ENCODE data around the gene EZH2. TPM values are rescaled to one million over a fixed set of nuclear protein-coding genes. Genes with fewer than 3 reads are reported as not detected.

The EZH2 gene
- total RNA-seq, 1 experiment from 2014 or later = 46.5 TPM

DNA sequence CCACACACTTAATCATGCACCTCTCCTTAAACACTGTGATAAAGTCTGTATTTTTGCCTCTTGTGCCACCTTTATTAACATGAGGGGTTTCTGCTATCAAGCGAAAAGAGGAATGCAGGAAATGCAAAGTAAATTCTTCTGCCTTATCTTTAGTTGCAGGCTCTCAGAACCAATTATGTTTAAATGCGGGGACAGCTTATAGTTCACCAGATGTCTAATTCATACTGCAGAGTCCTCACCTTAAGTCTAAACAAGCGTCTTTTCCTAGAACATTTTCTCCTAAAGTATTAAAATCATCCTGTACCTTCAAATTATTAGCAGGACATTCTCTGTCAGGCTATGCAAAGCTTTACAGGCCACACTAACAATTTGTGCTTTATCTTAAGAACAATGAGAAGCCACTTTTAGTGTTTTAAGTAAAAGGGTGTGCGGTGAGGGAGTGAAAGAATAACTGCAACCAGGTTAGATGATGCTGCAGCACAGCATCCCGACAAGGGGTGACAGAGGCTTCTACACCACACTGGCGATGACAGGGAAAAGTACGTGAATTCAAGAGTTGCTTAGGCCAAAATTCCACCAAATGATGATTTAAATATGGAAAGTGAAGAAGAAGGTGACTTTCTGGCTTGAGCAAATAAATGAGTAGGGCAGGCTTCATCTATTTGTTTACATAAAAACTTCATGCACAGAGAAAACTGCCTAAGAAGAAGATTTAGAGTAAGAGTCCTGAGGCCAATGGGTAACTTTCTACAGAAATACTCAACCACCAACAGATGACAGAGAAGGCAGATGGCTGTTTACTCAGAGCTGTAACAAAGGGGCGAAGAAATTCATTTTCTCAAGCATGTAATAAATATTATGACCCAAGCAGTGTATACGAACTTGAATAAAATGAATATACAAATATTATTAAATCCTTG is 36.0 kb downstream of the EZH2 start:
- Mint-ChIP-seq H3K4me1 (ENCODE audit: low read depth, unreplicated experiment) (peaks cover 27% of the 10 kb centered on the region), H3K4me3 (ENCODE audit: low read depth, unreplicated experiment) (no peak overlapping the region), H3K27me3 (ENCODE audit: unreplicated experiment) (no peaks in the 10 kb centered on the region), H3K9me3 (ENCODE audit: low read depth, unreplicated experiment) (no peaks in the 10 kb centered on the region), H3K36me3 (ENCODE audit: insufficient read depth, unreplicated experiment) (no peaks in the 10 kb centered on the region), H3K27ac (ENCODE audit: unreplicated experiment) (no peak overlapping the region)
- BruUV-seq (replicated peaks) = no TSS peak
- DNase-seq = no peak
- TF ChIP-seq, protein P1, sequence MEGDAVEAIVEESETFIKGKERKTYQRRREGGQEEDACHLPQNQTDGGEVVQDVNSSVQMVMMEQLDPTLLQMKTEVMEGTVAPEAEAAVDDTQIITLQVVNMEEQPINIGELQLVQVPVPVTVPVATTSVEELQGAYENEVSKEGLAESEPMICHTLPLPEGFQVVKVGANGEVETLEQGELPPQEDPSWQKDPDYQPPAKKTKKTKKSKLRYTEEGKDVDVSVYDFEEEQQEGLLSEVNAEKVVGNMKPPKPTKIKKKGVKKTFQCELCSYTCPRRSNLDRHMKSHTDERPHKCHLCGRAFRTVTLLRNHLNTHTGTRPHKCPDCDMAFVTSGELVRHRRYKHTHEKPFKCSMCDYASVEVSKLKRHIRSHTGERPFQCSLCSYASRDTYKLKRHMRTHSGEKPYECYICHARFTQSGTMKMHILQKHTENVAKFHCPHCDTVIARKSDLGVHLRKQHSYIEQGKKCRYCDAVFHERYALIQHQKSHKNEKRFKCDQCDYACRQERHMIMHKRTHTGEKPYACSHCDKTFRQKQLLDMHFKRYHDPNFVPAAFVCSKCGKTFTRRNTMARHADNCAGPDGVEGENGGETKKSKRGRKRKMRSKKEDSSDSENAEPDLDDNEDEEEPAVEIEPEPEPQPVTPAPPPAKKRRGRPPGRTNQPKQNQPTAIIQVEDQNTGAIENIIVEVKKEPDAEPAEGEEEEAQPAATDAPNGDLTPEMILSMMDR (IDR thresholded peaks at IDR 0.05; ENCODE audit: unreplicated experiment) = no peak
- intact Hi-C loops (cut with micrococcal nuclease; ENCODE audit: unreplicated experiment) = no loop called here
- CTCF ChIA-PET = no interaction called here

DNA sequence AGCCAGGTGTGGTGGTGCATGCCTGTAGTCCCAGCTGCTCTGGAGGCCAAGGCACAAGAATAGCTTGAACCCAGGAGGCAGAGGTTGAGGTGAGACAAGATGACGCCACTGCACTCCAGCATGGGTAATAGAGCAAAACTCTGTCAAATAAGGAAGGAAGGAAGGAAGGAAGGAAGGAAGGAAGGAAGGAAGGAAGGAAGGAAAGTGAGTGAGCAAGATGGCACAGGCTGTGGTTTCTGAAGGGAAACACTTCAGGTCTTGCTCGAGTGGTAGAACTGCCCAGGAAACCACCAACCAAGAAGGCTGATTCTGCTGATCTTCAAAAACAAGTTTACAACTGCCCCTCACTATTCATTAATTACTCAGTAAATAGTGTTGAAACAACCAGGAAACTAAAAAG is 45.2 kb downstream of the EZH2 start:
- Mint-ChIP-seq H3K4me3 (ENCODE audit: low read depth, unreplicated experiment) (no peak overlapping the region), H3K27me3 (ENCODE audit: unreplicated experiment) (no peaks in the 10 kb centered on the region), H3K36me3 (ENCODE audit: insufficient read depth, unreplicated experiment) (peaks cover 10% of the 10 kb centered on the region), H3K27ac (ENCODE audit: unreplicated experiment) (no peak overlapping the region), H3K4me1 (ENCODE audit: low read depth, unreplicated experiment) (peaks cover 15% of the 10 kb centered on the region), H3K9me3 (ENCODE audit: low read depth, unreplicated experiment) (no peaks in the 10 kb centered on the region)
- BruUV-seq (replicated peaks) = no TSS peak
- DNase-seq = no peak
- TF ChIP-seq, protein P1 (IDR thresholded peaks at IDR 0.05; ENCODE audit: unreplicated experiment) = no peak
- intact Hi-C loops (cut with micrococcal nuclease; ENCODE audit: unreplicated experiment) = no loop called here
- CTCF ChIA-PET = no interaction called here

DNA sequence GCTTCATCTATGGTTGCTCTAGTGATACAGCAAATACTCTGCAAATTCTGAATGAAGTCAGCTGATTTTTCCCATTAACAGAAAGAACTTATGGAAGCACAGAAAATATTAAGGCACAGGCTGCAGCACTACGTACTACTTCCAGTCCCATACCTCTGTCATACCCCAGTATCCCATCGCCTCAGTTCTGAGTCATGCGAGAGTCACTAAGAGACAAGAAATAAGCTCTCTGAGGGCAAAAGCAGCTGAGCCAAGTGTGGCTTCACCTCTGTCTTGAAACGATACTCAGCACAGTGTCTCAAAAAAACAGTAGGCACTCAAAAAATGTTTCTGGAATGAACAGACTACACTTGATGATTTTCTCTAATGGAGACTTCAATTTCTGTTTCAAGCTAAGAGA is 48.2 kb downstream of the EZH2 start:
- no peak for DNase-seq
- Mint-ChIP-seq H3K4me1 (ENCODE audit: low read depth, unreplicated experiment) (peaks cover 15% of the 10 kb centered on the region), H3K27me3 (ENCODE audit: unreplicated experiment) (no peaks in the 10 kb centered on the region), H3K4me3 (ENCODE audit: low read depth, unreplicated experiment) (no peak overlapping the region), H3K36me3 (ENCODE audit: insufficient read depth, unreplicated experiment) (peaks cover 10% of the 10 kb centered on the region), H3K27ac (ENCODE audit: unreplicated experiment) (no peak overlapping the region), H3K9me3 (ENCODE audit: low read depth, unreplicated experiment) (no peaks in the 10 kb centered on the region)
- TF ChIP-seq, protein P1 (IDR thresholded peaks at IDR 0.05; ENCODE audit: unreplicated experiment) = no peak
- BruUV-seq (replicated peaks) = no TSS peak
- intact Hi-C loops (cut with micrococcal nuclease; ENCODE audit: unreplicated experiment) = no loop called here
- CTCF ChIA-PET = interaction anchor here (1.0 kb wide), 1 partner anchor 67 kb away, joined by 3 read pairs; no protein-coding TSS in a partner anchor

DNA sequence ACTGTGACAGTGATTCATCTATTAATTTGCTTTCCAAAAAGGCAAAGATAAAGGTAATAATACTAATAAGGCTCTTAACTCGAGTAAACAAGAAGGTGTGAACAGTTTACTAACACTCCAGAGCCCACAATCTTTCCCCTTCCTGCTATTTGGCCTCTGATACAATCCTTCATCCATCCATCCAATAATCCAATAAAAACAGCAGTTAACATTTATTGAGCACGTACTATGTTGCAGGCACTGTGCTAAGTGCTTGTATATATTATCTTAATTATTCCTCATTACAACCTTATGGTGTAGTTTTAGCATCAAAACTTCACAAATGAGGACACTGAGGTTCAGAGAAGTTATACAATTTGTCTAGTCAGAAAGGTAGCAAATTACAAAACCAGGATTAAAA is 49.5 kb downstream of the EZH2 start:
- Mint-ChIP-seq H3K36me3 (ENCODE audit: insufficient read depth, unreplicated experiment) (peaks cover 10% of the 10 kb centered on the region), H3K27ac (ENCODE audit: unreplicated experiment) (no peak overlapping the region)
- intact Hi-C loops (cut with micrococcal nuclease; ENCODE audit: unreplicated experiment) = no loop called here

More for the DNA sequence above, 49.5 kb downstream of the EZH2 start:
- Mint-ChIP-seq H3K4me3 (ENCODE audit: low read depth, unreplicated experiment) (no peak overlapping the region), H3K9me3 (ENCODE audit: low read depth, unreplicated experiment) (no peaks in the 10 kb centered on the region), H3K27me3 (ENCODE audit: unreplicated experiment) (no peaks in the 10 kb centered on the region), H3K4me1 (ENCODE audit: low read depth, unreplicated experiment) (peaks cover 15% of the 10 kb centered on the region)
- TF ChIP-seq, protein P1 (IDR thresholded peaks at IDR 0.05; ENCODE audit: unreplicated experiment) = no peak
- no peak for DNase-seq
- BruUV-seq (replicated peaks) = no TSS peak
- CTCF ChIA-PET = no interaction called here
